GM19240 (cell line): ENCODE results near the gene MARCO.
"Not testable (repeated sequence)": the region's sequence is repeated elsewhere in the genome, so short reads cannot be mapped to it uniquely, and the experiment has no call there.

Experiments
- DNase-seq: peaks from one replicate; pipeline ENCODE4 v3.0.0; 2011; ENCODE audit warnings: low spot score; ENCODE audit not compliant: insufficient read length

The MARCO gene

DNA sequence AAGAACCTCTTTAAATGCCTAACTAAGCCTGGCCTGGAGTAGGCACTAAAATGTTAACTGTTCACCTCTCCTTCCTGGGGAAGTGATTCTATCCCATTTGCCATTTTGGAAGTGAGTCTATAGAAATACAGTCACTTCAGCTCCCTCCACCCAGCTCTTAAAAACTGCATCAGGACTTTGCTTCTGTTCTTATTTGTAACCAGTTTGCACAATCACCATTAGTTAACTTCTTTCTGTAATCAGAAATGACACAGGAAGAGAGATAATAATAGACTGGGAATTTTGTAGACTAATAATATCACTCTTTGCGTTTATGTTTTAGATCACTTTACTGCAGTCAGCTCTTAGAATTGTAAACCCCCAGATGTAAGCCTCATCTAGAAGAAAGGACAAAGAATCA, 16.0 kb upstream of the MARCO start:
- no peak for DNase-seq

DNA sequence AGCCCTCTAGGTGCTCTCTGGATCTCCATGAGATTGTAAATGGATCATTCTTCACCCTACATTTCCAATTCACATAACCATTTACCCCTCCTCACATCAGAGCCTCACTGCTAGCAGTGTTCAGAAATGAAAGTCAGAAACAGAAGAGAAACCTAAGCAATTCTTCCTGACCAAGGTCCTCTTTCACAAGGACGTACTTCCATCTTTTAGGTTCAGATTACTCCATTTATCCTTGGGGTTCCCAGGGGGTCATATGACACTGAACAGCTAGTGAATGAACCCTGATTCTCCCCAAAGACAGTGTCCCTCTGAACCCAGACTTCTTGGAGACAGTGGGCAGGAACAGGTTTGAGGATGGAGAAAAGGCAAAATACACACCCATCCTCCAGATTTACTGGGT, 12.9 kb upstream of the MARCO start:
- no peak for DNase-seq

DNA sequence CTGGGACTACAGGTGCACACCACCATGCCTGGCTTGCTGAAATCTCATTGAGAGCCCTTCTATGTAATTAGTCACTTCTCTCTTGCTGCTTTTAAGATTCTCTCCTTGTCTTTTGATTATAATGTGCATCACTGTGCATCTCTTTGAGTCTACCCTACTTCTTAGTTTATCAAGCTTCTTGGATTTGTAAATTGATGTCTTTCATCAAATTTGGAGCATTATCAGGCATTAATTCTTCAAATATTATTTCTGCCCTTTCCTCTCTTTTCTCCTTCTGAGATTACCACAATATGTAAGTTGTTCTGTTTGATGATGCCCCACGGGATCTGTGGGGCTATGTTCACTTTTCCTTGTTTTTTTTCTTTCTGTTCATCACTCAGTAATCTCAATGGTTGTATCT, 9.0 kb upstream of the MARCO start:
- DNase-seq, result no peak

DNA sequence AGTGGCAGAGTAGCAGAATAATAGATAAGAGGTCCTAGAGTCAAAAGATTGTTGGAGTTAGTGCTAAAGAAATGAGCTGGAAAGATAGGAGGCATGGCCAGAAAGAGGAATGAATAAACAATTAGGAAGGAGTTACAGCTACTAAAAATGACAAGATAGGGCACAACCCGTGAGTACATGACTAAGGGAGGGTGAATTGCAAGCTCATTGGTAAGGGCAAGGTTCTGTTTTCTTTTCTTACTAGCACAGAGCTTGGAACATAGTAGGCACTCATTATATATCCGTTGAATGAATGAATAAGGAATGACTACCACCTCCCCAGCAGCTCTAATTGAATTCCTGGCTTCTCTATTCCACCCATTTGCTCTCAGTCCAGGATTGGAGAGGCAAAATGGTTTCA, 5.7 kb upstream of the MARCO start:
- DNase-seq, result no peak

DNA sequence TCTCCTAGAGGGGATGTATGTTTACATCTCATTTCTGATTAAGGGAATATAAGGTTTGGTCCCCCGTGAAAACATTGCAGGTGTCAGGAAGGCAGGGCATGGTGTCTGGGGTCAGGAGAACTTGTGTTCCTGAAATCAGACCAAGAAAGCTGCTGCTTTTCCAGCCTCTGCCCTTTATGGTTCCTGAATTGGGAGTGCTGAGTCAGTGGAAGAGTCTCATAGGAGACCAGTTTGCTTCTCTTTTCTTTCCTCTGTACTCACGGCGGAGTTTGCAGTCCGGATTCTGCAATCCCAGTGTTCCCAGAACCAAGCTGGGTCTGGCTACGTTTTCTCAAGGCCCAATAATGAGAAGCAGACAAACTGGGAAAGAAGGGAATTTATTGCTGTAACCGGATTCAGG, 5.1 kb upstream of the MARCO start:
- no peak for DNase-seq

DNA sequence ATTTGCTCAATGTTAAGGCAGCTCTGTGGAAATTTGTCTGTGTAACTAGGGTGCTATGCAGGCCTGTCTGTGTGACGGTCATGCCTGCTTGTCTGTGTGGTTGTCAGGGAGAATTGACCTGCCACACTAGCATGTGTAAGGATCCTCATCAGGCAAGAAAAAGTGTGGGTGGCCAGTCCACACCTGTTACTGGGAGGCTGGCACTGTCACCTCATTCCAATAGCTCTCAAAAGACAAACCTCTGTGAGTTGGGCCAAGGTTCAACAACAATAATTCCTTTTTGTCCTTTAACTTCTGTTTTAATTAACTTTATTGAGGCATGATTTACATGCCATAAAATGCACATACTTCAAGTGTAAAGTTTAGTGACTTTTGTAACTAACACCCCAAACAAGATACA, 4.2 kb upstream of the MARCO start:
- no peak for DNase-seq

DNA sequence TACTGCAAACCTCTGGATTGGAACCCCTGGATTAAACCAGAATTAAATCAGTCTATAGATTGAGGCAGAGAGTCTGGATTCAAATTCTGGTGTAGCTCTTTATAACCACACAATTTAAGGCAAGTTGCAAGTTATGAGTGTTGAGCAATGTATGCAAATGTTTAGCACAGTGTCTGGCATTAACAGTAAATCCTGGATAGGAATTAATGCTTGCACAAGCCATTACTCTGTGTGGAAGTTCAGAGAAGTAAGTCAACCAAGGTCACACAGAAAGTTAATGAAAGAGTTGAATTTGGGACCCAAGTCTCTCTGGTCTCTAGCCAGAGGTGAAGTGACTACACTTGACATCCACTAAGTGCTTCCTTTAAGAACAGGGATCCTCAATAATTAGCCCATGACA, 2.0 kb upstream of the MARCO start:
- DNase-seq, result no peak

DNA sequence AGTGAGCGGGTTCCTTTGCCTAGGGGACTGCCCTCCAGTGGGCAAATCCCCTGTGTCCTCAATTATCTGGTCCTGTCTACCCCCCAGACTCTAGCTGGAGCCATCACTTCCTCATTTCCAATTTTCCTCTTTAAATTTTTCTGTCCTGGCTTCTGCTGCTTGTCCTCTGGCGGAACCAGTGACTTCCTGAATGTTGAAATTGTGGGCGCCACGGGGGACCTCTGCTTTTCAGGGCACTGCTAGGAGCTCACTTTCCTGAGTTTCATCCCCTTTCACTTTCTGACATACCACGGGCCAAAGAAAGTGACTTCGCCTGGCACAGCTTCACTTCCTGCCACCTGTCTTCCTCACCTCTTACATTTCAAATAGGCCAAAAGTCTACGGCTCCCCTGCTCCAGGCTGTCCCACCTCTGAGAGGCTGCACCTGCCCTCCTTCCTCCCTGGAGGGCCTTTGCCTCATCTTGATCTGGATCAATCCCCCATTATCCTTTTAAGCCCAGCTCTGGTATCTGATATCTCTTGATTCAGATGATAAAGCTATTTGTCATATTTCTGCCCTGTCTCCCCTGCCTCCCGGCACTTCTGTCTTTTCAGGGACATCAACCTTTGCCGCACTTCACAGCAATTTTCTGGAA, 1.4 kb upstream of the MARCO start:
- no peak for DNase-seq

DNA sequence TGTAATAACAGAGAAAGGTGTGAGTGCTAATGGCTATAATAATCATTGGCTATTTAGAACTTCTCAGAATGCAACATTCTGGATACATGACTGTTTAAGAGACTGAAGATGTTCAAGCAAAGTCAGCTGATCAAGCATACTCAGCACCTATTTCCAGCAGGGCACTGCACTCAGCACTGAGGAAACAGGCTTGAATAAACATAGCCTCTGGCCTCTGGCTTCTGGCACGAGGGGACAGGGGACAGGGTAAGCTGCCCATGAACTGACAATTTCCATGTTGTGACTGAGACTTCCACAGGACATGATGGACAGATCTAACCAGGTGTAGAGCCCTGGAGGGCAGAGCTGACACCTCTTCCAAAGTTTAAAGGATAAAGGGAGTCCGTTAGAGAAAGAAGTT, 1.3 kb downstream of the MARCO start:
- DNase-seq, result no peak

DNA sequence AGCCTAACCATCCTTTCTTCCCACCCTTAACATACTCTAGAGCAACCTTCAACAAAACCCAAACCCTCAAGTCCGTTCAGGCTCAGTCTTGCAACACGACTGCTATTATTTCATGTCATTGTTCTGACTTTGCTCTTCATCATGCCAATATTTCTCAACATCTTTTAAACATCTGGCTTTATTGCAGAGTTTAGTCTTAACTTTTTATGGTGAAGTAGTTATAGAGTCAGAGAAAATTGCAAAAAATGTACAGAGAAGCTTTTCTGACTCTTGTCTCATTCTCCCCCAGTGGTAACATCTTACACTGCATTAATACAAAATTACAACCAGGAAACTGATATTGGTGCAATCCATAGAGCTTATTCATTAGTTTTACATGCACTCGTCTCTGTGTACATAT, 3.9 kb downstream of the MARCO start:
- DNase-seq, result no peak

DNA sequence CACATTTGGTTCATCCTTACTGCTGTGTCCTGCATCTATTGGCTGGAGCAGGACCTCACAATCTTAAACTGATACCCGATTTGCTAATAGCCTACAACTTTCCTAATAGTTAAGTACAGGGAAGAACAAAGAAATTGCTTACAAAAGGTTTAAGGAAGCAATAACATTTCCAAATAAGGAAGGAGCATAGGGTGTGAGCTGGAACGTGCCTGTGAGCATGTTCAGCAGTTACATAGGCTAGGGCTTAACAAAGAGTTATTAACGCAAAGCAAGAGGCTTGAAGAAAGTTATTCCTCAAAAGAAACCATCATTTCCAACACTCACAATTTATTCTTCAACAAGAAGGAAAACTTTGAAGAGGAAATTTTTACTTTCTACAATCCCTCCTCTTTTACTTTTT, 6.3 kb downstream of the MARCO start:
- DNase-seq, result not testable (repeated sequence)

DNA sequence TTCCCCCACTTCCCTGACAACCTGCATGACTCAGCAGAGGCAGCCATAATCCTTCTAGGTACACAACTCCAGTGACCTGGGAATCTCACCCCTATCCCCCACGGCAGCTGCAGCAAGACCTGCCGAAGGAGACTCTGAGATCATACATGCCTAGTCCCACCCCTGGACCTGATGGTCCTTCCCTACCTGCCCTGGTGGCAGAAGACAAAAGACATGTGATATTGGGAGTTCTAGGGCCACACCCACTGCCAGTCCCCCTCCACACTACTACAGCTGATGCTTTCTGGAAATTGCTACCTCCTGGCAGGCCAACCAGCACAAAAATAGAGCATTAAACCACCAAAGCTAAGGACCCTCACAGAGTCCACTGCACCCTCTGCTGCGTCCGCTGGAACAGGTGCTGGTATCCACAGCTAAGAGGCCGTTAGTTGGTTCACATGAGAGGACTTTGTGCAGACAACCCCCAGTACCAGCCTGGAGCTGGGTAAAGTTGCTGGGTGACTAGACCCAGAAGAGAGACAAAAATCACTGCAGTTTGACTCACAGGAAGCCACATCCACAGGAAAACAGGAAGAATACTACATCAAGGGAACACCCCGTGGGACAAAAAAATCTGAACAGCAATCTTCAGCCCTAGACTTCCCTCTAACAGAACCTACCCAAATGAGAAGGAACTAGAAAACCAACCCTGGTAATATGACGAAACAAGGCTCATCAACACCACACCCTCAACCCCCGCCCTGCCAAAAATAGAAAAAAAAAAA, 12.5 kb downstream of the MARCO start:
- DNase-seq, result no peak

DNA sequence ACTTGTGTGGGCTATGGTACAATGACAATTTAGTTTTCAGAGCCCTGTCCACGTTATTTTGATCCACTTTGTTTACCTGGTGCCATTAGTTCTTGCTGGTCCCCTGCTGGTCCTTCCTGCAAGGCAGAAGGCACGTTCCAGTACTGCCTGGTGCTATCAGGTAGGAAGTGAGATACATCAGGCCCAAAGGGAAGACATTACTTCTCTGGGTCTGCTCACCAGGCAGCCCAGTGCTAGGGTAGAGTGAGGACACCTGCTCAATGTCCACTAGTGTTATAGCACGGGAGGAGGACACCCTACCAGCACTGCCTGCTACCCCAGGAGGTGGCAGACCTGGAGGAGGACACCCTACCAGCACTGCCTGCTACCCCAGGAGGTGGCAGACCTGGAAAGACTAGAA, 23.7 kb downstream of the MARCO start:
- DNase-seq, result no peak

DNA sequence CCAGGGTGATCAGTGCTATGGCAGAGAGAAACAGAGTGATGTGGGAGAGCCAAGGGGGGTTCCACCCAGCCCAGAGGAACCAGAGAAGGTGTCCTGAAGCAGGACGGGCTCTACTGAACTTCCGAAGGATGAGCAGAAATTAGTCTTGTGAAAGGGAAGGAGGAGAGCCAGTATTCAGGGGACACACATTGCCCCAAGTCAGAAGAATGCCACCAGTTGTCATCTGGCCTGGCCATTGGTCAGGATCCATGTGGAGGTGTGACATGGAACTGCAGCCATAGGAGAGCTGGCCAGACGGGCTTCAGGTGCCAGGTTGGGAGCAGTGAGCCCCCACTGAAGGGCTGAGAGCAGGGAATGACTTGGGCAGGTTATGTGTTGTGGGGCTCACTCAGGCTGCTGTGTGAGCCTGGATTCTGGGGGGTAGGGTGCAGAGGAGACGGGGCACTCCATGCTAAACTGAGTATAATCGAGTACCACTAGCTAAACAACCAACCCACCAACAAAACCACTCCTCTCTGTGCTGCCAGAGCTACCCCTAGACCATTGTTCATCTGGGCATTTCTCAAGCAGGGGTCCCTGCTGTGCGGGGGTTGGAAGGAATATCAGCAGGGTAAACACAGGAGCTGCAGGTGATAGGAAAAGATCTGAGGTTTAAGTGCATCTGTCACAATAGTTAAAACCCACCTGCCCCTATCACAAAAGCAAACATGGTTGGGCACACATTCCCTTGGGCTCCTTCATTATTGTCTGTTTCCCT, 25.3 kb downstream of the MARCO start:
- DNase-seq, result no peak

DNA sequence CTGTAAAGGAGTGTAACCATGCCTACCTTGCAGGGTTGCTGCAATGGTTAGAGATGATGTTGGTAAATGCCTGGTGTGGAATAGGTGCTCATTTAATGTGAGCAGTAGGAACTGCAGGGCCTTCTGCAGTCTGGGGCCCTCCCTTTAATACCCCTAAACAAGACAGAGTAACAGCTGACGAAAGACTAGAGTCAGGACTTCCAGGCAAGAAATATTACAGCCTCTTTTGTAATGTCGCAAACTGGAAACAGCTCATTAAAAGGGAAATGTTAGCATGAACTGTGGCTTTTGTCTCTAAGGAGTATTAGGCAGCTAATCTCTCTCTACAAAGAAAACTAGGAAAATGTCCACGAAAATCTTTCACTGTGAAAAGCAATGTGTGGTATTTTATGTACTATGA, 26.0 kb downstream of the MARCO start:
- DNase-seq, result no peak

DNA sequence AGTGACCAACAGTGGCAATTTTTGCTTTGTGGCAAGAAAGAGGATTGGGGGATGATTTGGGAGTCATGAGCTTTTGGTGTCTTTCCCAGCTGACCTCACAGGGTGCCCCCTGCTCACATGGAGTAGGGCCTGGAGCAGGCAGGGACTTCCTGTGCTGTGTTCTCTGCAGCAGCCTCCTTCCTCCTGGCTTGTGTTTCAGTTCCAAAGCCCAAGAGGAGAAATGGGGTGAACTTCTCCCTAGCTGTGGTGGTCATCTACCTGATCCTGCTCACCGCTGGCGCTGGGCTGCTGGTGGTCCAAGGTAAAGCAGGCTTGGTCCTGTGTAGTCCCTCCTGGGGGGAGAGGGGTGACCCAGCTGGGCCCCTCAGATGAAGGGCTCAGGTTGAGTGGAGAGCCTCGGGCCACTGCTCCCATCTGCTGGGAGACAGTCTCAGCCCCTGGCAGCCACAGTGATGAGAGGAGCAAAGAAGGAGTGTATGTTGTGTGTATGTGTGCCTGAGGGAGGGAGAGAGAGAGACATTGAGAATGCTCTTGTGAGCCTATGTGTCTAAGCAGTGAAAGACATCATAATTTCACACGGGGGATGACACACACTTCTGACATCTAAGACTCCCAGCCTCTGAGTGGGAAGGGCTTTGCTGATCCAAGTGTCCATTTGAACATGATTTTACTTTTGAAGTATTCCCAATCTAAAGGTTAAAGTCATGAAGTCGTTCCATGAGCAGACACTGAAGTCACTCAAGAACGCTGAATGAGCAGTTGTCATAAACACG, 27.2 kb downstream of the MARCO start:
- DNase-seq, result no peak

DNA sequence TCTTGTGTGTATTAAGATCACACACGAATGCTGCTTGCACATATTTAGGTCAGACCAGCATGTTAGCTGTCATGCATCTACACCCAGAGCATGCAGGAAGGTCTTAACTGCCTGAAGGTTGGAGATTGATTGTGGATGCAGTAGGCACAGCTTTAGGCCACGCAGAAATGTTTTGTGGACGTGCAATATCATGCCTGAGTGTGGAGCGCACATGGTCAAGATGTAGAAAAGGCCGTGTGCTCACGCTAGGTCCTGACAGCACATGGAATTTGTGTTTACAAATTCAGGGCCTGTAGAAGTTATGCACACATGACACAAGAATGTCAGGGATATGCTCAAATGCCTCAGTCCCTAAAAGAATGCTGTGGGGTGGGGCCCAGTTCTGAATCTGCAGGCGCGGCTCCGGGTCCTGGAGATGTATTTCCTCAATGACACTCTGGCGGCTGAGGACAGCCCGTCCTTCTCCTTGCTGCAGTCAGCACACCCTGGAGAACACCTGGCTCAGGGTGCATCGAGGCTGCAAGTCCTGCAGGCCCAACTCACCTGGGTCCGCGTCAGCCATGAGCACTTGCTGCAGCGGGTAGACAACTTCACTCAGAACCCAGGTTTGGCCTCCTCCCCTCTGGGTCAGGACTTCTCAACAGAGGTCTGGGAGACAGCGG, 27.9 kb downstream of the MARCO start:
- no peak for DNase-seq

DNA sequence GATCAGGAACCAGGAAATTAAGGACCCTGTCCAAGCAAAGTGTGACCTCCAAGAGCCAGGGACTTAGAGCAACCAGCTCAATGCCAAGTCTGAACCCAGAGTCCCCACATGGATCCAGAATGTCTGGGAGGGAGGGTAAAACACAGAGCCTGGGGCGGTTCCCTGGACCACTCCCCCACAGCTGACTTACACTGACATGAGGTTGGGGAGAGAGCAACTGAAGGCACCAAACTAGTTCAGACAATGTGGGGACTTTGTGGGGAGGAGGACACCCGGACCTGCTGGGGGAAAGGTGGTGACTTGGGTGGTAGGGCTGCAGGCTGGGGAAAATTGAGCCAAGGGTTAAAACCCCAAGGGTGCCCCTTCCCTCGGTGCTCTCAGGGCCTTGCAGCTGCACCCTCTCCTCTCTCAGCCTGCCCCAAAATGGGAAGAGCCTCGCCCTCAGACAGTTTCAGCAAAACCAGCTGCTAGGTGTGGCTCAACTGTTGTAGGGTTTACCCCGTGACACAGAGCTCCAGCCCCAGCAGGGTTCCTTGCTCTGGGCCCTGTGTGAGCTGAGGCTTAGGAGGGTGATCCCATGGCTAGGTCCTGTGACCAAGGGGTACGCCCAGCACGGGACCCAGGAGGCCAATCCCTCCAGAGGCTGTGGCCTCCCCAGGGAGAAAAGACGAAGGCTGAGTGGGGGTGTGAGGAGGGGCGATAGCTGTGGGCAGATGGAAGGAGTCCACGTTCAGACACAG, 28.6 kb downstream of the MARCO start:
- no peak for DNase-seq

DNA sequence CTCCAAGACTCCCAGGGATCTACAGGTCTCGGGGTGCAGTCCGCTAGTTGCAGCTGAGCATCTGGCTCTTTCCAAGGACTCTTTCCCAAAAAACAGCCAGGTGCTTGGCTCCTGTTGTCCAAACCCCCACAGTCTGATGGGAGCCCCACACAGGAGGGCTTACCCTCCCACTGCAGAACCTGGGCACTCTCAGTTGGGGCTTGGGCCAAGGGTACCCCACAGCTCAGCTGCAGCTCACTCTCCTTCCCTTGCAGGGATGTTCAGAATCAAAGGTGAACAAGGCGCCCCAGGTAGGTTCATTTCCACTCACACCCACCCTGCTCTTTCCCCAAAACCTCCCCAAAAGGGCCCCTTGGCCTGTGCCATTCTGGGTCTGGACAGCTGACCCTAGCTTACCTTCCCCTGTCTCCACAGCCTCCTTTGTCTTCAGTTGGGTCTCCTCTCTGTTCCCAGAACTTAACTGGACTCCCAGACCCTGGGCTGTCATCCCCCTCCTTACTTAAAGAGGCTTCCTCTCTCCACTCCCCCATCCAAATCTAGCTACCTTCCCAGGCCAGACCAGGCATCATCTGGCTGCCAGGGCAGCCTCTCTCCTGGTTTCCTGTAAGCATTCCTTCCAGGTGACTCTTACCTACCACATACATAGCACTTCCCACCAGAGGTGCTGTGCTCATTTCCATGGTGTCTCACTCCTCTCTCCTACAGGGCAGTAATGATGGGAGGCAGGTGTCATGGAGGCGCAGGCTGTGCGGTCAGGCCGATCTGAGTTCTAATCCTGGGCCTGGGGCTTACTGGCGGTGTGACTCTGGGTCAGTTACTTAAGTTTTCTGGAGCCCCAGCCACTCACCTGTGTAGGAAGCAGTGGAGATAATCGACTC, 29.5 kb downstream of the MARCO start:
- no peak for DNase-seq

DNA sequence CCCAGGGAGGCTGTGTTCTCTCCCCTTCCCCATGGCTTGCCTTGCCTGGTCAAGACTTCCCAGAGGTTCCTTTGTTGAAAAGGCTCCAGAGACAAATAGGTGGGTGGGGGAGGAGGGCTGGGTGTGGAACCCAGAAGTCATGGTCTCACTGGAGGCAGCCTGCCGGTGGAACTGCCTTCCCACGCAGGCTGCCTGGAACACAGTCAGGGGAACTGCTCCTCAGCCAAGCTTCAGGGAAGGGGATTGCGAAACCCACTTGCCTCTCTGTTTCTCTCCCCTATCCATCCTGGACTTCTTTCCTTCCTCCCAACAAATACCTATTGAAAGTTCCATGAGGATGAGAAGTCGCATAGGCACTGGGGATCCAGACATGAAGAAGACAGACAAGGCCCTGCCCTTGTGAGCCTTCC, 31.6 kb downstream of the MARCO start:
- DNase-seq, result no peak
